Measurements from ENCODE around the gene TNXB. TPM values are rescaled to one million over a fixed set of nuclear protein-coding genes. Genes with fewer than 3 reads are reported as not detected.
A peak's percentile ranks its signal among the peaks of the same experiment; 100 is the strongest.

The TNXB gene
- total and polyA plus RNA-seq, 9 of the 15 experiments (the other 6 are each of a cell fraction or from before 2014, with no cell fraction given), result 0.14 to 28.1 (median 12.4) TPM

DNA sequence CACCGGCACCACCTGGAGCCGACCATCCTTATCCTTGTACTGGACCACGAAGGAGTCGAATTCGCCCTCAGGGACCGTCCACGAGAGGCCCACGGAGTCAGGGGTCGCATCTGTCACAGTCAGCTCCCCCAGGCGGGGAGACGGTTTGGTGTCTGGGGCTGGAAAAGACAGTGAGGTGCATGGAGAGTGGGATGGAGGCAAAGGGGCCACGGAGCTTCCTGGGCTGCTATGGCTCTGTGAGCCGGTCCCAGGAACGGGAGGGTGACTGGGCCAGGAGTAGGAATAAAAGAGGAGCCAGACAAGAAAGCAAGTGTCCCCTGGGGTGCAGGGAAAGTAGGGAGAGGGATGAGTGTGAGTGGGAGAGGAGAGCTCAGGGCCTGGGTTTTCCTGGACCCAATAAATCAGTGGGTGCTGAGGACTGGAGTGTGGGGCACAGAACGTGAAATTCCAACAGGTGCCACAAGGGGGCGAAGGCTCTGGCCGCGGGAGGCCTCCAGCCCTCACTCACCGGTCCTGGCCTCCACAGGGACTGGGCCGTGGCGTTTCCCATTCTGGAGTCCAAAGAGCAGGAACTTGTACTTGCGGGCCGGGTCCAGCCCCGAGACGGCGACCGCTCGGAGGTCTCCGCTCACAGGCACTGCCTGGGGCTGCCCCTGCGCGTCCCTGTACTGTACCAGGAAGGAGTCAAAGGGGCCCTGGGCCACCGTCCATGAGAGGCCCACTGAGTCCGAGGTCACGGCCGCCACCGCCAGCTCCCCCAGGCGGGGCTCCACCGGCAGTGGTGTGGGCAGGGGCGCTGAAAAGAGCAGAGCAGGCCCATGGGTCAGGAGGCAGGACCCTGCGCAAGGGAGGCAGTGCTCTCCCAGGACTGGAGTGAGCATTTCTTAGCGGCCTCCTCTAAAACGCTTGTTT lies 61.0 kb downstream of the TNXB start (continued):
- no peak for TF ChIP-seq NFYB (IDR thresholded peaks at IDR 0.05; ENCODE audit: extremely low read depth, insufficient read length)
- TF ChIP-seq HLTF (IDR thresholded peaks at IDR 0.05), result 0 out of 2 replicates have a peak, but pooled peaks have one; percentile 67
- no peak for TF ChIP-seq HNRNPH1 (optimal IDR thresholded peaks at IDR 0.05; ENCODE audit: low read depth, low read length)
- TF ChIP-seq, protein P1, sequence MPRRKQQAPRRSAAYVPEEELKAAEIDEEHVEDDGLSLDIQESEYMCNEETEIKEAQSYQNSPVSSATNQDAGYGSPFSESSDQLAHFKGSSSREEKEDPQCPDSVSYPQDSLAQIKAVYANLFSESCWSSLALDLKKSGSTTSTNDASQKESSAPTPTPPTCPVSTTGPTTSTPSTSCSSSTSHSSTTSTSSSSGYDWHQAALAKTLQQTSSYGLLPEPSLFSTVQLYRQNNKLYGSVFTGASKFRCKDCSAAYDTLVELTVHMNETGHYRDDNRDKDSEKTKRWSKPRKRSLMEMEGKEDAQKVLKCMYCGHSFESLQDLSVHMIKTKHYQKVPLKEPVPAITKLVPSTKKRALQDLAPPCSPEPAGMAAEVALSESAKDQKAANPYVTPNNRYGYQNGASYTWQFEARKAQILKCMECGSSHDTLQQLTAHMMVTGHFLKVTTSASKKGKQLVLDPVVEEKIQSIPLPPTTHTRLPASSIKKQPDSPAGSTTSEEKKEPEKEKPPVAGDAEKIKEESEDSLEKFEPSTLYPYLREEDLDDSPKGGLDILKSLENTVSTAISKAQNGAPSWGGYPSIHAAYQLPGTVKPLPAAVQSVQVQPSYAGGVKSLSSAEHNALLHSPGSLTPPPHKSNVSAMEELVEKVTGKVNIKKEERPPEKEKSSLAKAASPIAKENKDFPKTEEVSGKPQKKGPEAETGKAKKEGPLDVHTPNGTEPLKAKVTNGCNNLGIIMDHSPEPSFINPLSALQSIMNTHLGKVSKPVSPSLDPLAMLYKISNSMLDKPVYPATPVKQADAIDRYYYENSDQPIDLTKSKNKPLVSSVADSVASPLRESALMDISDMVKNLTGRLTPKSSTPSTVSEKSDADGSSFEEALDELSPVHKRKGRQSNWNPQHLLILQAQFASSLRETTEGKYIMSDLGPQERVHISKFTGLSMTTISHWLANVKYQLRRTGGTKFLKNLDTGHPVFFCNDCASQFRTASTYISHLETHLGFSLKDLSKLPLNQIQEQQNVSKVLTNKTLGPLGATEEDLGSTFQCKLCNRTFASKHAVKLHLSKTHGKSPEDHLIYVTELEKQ (CRISPR knock-in tag; IDR thresholded peaks at IDR 0.05), result no peak
- TF ChIP-seq ESRRB (CRISPR knock-in tag; IDR thresholded peaks at IDR 0.05; ENCODE audit: borderline replicate concordance), result no peak
- no peak for TF ChIP-seq ZNF282 (CRISPR knock-in tag; IDR thresholded peaks at IDR 0.05)
- no peak for TF ChIP-seq MTA2 (IDR thresholded peaks at IDR 0.05; ENCODE audit: low read depth)
- TF ChIP-seq, protein P2, sequence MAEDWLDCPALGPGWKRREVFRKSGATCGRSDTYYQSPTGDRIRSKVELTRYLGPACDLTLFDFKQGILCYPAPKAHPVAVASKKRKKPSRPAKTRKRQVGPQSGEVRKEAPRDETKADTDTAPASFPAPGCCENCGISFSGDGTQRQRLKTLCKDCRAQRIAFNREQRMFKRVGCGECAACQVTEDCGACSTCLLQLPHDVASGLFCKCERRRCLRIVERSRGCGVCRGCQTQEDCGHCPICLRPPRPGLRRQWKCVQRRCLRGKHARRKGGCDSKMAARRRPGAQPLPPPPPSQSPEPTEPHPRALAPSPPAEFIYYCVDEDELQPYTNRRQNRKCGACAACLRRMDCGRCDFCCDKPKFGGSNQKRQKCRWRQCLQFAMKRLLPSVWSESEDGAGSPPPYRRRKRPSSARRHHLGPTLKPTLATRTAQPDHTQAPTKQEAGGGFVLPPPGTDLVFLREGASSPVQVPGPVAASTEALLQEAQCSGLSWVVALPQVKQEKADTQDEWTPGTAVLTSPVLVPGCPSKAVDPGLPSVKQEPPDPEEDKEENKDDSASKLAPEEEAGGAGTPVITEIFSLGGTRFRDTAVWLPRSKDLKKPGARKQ (CRISPR knock-in tag; IDR thresholded peaks at IDR 0.05), result no peak
- TF ChIP-seq, protein P3, sequence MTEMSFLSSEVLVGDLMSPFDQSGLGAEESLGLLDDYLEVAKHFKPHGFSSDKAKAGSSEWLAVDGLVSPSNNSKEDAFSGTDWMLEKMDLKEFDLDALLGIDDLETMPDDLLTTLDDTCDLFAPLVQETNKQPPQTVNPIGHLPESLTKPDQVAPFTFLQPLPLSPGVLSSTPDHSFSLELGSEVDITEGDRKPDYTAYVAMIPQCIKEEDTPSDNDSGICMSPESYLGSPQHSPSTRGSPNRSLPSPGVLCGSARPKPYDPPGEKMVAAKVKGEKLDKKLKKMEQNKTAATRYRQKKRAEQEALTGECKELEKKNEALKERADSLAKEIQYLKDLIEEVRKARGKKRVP (CRISPR knock-in tag; IDR thresholded peaks at IDR 0.05), result no peak
- TF ChIP-seq ZNF707 (CRISPR knock-in tag; conservative IDR thresholded peaks at IDR 0.05), result no peak
- TF ChIP-seq, protein P4, sequence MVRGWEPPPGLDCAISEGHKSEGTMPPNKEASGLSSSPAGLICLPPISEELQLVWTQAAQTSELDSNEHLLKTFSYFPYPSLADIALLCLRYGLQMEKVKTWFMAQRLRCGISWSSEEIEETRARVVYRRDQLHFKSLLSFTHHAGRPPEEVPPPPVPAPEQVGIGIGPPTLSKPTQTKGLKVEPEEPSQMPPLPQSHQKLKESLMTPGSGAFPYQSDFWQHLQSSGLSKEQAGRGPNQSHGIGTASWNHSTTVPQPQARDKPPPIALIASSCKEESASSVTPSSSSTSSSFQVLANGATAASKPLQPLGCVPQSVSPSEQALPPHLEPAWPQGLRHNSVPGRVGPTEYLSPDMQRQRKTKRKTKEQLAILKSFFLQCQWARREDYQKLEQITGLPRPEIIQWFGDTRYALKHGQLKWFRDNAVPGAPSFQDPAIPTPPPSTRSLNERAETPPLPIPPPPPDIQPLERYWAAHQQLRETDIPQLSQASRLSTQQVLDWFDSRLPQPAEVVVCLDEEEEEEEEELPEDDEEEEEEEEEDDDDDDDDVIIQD (CRISPR knock-in tag; IDR thresholded peaks at IDR 0.05), result no peak
- TF ChIP-seq RBM25 (IDR thresholded peaks at IDR 0.05; ENCODE audit: low read depth, low read length, severe bottlenecking), result no peak
- TF ChIP-seq CREB1 (IDR thresholded peaks at IDR 0.05), result no peak
- no peak for TF ChIP-seq CREB1 (CRISPR knock-in tag; IDR thresholded peaks at IDR 0.05)
- no peak for TF ChIP-seq ZNF354B (CRISPR knock-in tag; IDR thresholded peaks at IDR 0.05)
- TF ChIP-seq, protein P5, sequence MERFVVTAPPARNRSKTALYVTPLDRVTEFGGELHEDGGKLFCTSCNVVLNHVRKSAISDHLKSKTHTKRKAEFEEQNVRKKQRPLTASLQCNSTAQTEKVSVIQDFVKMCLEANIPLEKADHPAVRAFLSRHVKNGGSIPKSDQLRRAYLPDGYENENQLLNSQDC (CRISPR knock-in tag; IDR thresholded peaks at IDR 0.05), result no peak
- no peak for TF ChIP-seq ELF1 (tag; IDR thresholded peaks at IDR 0.05)
- peak; percentile 67 for TF ChIP-seq SP1 (CRISPR knock-in tag; IDR thresholded peaks at IDR 0.05)
- no peak for TF ChIP-seq CBFA2T2 (conservative IDR thresholded peaks at IDR 0.05)
- TF ChIP-seq RAD51 (IDR thresholded peaks at IDR 0.05; ENCODE audit: borderline replicate concordance, low read depth), result no peak
- TF ChIP-seq ZNF41 (CRISPR knock-in tag; conservative IDR thresholded peaks at IDR 0.05), result no peak

Measured in K562 (cell line).